Esophagus (tissue), 2 donors: Measurements from ENCODE around the gene MYADML2. TPM values are rescaled to one million over a fixed set of nuclear protein-coding genes. Genes with fewer than 3 reads are reported as not detected.
"Not testable (repeated sequence)": the region's sequence is repeated elsewhere in the genome, so short reads cannot be mapped to it uniquely, and the experiment has no call there.

Experiments
- H3K27ac ChIP-seq, 2 donors: one replicate each; pipeline ENCODE4 v1.5.1; 2013; ENCODE audit warnings: low read depth in 2 of 2, mild to moderate bottlenecking in 2 of 2, inconsistent platforms in 1 of 2, low read length in 1 of 2, moderate library complexity in 1 of 2
- H3K27me3 ChIP-seq, 2 donors: one replicate each; pipeline ENCODE4 v1.6.1; 2013; ENCODE audit warnings: low read length in 2 of 2, control low read depth in 1 of 2, mild to moderate bottlenecking in 1 of 2; ENCODE audit not compliant: insufficient read depth in 2 of 2, control insufficient read depth in 1 of 2
- H3K36me3 ChIP-seq, 2 donors: one replicate each; pipeline ENCODE4 v1.6.1; 2013; ENCODE audit warnings: low read length in 1 of 2; ENCODE audit not compliant: control insufficient read depth in 2 of 2, insufficient read depth in 2 of 2
- H3K4me1 ChIP-seq, 2 donors: one replicate each; pipeline ENCODE4 v1.6.1; 2013; ENCODE audit warnings: low read length in 1 of 2; ENCODE audit not compliant: control insufficient read depth in 2 of 2, insufficient read depth in 2 of 2
- H3K4me3 ChIP-seq, 2 donors: one replicate each; pipeline ENCODE4 v1.5.1; 2013; ENCODE audit warnings: low read length in 2 of 2, mild to moderate bottlenecking in 2 of 2, low read depth in 1 of 2, moderate library complexity in 1 of 2
- H3K9me3 ChIP-seq, 2 donors: one replicate each; pipeline ENCODE4 v1.6.1; 2013; ENCODE audit warnings: mild to moderate bottlenecking in 2 of 2, low read depth in 1 of 2, low read length in 1 of 2, moderate library complexity in 1 of 2; ENCODE audit not compliant: control insufficient read depth in 2 of 2, insufficient read depth in 1 of 2
- WGBS, 2 donors: extraction: QIAGEN DNeasy Blood & Tissue Kit; methylation state at CpG; one replicate each; pipeline ENCODE4 v1.1.7; 2013; 5-methylcytosine and 5-hydroxymethylcytosine counted together
- polyA plus RNA-seq, 2 donors: library from polyadenylated mRNA; stranded (reverse); fragments of 200-250 nt; gene quantifications; one replicate each; pipeline ENCODE4 v1.2.3, GENCODE V29; 2013
- donor health status: healthy with polysubstance abuse.
- donor health status: Bipolar disorder and iron deficiency.

The MYADML2 gene
- polyA plus RNA-seq, 2 donors, result not detected

DNA sequence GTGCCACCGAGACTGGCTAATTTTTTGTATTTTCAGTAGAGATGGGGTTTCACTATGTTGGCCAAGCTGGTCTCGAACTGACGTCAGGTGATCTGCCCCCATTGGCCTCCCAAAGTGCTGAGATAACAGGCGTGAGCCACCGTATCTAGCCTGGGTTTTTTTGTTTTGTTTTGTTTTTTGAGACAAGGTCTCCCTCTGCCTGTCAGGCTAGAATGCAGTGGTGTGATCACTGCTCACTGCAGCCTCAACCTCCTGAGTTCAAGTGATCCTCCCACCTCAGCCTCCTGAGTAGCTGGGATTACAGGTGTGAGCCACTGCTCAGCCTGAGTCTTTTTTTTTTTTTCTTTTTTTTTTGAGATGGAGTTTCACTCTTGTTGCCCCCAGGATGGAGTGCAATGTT, 6.4 kb upstream of the MYADML2 start:
- not testable (repeated sequence) for H3K27me3 ChIP-seq, H3K9me3 ChIP-seq, H3K4me3 ChIP-seq, H3K36me3 ChIP-seq, H3K4me1 ChIP-seq, H3K27ac ChIP-seq
- 77 to 82% methylated on average over 5 of the region's 5 CpGs for WGBS, 2 donors

DNA sequence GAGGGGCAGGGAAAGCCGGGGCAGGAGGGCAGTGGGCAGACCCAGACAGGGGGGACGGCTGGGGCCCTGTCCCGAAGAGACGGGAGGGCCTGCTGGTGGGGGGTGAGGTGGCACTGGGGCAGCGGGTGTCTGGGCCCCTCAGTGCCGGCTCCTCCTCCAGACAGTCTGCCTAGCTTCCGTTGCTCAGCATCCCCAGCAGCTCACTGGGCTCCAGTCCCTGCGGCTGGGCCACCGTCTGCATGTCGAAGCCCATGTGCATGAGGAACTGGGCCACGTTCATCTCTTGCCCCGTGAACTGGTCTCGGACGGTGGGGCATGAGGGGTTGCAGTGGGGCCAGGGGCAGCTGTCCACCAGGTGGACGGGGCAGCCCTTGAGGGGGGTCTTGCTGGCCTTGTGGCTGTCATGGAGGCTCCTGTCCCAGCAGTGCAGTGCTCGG, 5.8 kb upstream of the MYADML2 start:
- 71% methylated on average over 15 to 16 of the region's 16 CpGs for WGBS, 2 donors
- no peaks in the 10 kb centered on the region for H3K4me1 ChIP-seq
- no peaks in the 10 kb centered on the region for H3K27me3 ChIP-seq
- no peaks in the 10 kb centered on the region for H3K36me3 ChIP-seq
- H3K27ac ChIP-seq, result no peak overlapping the region
- no peak overlapping the region for H3K4me3 ChIP-seq
- no peaks in the 10 kb centered on the region for H3K9me3 ChIP-seq

DNA sequence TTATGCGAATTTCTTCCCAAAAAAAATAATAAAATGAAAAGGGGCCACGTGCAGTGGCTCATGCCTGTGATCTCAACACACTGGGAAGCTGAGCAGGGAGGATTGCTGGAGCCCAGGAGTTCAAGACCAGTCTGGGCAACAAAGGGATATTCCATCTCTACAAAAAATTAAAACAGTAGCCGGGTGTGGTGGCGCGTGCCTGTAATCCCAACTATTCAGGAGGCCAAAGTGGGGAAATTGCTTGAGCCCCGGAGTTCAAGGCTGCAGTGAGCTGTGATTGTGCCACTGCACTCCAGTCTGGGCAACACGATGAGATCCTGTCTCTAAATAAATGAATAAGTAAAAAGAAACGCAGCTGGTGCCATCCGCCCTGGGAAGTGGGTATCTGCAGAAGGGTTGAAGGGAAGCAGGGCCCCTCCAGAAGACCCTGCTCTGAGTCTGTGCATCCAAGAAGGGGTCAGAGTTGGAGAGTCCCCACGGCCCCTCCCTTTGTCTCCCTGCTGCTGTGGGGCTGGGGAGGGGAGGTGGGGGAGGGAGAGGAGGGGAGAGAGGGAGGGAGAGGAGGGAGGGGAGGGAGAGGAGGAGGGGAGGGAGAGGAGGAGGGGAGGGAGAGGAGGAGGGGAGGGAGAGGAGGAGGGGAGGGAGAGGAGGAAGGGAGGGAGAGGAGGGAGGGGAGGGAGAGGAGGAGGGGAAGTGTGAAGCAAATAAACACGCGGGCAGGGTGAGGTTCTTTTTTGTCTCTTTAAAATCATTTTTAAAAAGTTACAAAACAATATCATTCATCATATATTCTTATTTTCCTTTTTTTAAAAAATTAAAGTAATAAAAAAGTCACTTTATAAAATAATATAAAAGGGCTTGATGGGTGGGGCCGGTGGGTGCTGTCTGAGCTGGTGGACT, 5.0 kb upstream of the MYADML2 start:
- WGBS, 2 donors, result 46 to 55% methylated on average over 12 to 13 of the region's 13 CpGs
- peaks cover 0 to 2% of the 10 kb centered on the region in 2 donors for H3K4me1 ChIP-seq
- H3K4me3 ChIP-seq, result no peak overlapping the region
- no peaks in the 10 kb centered on the region for H3K36me3 ChIP-seq
- H3K27ac ChIP-seq, result no peak overlapping the region
- no peaks in the 10 kb centered on the region for H3K9me3 ChIP-seq
- H3K27me3 ChIP-seq, result no peaks in the 10 kb centered on the region

DNA sequence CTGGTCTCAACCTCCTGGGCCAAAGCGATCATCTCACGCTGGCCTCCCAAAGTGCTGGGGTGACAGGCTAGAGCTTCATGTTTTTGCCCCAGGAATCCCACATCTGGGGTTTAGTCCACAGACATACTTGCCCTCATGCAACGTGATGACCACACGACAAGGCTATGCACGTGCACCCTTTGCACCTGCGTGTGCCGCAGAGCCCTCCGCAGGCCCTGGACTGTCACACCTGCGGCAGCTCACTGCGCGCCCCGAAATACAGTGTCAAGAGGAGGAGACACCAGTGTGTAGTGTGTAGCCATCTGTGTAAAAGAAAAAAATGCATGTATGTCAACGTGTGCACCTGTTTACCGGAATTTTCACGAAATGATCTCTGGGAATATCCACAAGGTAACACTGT, 3.5 kb upstream of the MYADML2 start:
- H3K27me3 ChIP-seq, result no peaks in the 10 kb centered on the region
- WGBS, 2 donors, result 82 to 83% methylated on average over 15 of the region's 15 CpGs
- H3K27ac ChIP-seq, result no peak overlapping the region
- no peaks in the 10 kb centered on the region for H3K36me3 ChIP-seq
- H3K4me1 ChIP-seq, result peaks cover 0 to 3% of the 10 kb centered on the region in 2 donors
- no peaks in the 10 kb centered on the region for H3K9me3 ChIP-seq
- H3K4me3 ChIP-seq, result no peak overlapping the region

DNA sequence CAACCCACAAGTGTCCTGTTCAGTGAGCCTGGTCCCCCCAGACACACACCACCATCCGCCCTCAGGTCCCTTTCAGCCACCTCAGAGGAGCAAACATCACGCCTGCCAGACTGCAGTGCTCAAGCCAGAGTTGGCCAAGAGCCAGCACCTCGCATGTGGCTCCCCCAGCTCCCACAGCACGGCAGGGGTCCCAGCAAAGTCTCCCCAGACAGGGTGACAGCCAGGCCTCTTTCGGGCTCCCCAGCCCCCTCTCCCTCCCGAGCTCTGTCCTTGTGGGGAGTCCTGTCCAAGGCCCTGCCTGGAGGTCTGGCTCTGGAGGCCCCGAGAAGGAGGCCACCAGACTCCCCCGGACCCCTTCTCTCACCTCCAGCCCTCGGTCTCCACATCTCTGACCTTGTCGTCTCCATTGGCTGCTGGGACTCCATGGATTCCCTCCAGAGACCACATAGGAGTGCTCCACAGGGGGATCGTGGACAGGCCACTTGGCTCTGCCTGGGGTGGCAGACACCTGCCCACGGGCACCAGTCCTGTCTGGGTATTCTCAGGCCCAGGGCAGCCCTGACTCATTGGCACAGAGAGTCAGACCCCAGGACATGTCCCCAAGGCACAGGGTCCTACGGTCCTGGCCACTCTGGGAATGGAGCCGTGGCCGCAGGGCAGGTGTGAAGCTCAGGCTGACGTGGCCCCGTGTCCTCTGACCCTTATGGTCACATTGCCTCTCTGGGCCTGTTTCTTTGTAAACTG, 1.8 kb upstream of the MYADML2 start:
- Histone ChIP-seq H3K27me3 (no peaks in the 10 kb centered on the region), H3K36me3 (no peaks in the 10 kb centered on the region), H3K9me3 (no peaks in the 10 kb centered on the region), H3K4me3 (no peak overlapping the region), H3K27ac (no peak overlapping the region), H3K4me1 (peaks cover 0 to 3% of the 10 kb centered on the region in 2 donors)
- WGBS, 2 donors, result 82% methylated on average over 17 of the region's 17 CpGs

DNA sequence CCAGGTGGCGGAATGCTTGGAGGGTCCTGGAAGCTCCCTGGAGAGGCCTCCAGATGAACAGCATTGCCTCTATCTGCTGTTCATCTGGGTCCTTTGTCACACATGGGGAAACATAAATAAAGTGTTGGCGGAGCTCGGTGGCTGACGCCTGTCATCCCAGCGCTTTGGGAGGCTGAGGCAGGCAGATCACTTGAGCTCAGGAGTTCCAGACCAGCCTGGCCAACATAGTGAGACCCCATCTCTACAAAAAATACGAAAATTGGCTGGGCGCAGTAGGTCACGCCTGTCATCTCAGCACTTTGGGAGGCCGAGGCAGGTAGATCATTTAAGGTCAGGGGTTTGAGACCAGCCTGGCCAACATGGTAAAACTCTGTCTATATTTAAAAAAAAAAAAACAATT, 2.2 kb downstream of the MYADML2 start:
- Histone ChIP-seq H3K36me3 (no peaks in the 10 kb centered on the region), H3K4me3 (no peak overlapping the region), H3K27ac (no peak overlapping the region), H3K9me3 (no peaks in the 10 kb centered on the region), H3K4me1 (peaks cover 0 to 4% of the 10 kb centered on the region in 2 donors), H3K27me3 (no peaks in the 10 kb centered on the region)
- 88 to 89% methylated on average over 9 of the region's 9 CpGs for WGBS, 2 donors

DNA sequence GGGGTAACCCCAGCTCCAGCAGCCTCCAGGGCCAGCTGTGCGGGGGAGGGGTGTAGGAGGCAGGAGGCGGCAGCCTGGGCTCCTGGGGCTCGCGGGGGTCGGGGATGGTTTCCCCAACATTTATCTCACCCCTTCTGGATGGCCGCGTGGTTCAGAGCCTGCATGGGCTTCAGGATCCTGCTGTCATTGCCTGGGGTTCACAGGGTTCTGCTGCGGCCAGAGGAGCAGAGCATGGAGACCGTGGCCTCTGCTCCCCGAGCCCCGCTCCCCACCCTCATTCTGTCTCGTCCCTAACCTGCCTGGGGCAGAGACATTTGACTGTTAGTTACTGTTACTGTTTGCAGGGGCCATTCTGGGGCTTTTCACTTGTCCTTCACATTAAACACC, 4.9 kb downstream of the MYADML2 start:
- WGBS, 2 donors, result 35 to 50% methylated on average over 11 to 12 of the region's 12 CpGs
- H3K27me3 ChIP-seq, result no peaks in the 10 kb centered on the region
- no peaks in the 10 kb centered on the region for H3K9me3 ChIP-seq
- H3K4me3 ChIP-seq, result no peak overlapping the region
- H3K36me3 ChIP-seq, result no peaks in the 10 kb centered on the region
- peaks cover 0 to 7% of the 10 kb centered on the region in 2 donors for H3K4me1 ChIP-seq
- no peak overlapping the region for H3K27ac ChIP-seq

DNA sequence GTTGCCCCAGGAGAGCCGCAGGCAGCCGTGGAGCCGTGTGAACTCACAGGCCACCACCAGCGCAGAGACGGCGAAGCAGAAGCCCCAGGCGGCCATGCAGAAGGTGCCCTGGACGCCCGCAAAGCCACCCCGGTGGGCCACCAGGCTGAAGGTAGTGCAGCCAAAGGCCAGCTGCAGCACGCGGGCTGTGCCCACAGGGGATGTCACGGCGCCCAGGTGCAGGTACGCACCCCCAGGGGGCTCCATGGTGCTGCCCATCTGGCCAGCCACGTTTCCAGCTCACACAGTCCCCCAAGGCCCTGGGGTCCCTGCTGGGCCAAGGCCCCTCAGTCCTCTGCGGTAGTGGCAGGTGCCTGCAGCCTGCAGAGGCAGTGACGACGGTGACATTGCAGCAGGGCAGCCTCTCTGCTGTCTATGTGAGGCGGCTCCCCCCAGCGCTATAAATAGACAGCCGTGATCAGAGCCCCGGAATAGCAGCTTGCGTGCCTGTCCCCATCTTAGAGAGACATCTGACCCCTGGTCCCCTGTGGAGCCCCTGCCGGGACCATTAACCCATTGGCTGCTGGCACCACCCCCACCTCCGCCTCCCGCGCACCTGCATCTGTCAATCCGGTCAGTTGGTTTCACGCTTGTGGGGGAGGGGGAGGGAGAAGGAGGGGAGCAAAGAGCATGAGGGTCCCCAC, 5.4 kb downstream of the MYADML2 start:
- 37 to 42% methylated on average over 30 of the region's 30 CpGs for WGBS, 2 donors
- no peaks in the 10 kb centered on the region for H3K9me3 ChIP-seq
- H3K27ac ChIP-seq, result no peak overlapping the region
- H3K27me3 ChIP-seq, result no peaks in the 10 kb centered on the region
- H3K36me3 ChIP-seq, result no peaks in the 10 kb centered on the region
- H3K4me3 ChIP-seq, result no peak overlapping the region
- H3K4me1 ChIP-seq, result peaks cover 0 to 9% of the 10 kb centered on the region in 2 donors
